22Rv1 (cell line): ENCODE data around the gene HMGCS2.
"Not testable (repeated sequence)": the region's sequence is repeated elsewhere in the genome, so short reads cannot be mapped to it uniquely, and the experiment has no call there.

ENCODE experiments used
- ZFX ChIP-seq: fragments of 450-650 bp; IDR thresholded peaks from 2 replicates; pipeline ENCODE4 v1.6.1; 2017; ENCODE audit warnings: antibody characterized with exemption, borderline replicate concordance
- TF ChIP-seq, protein P1 (sequence below): fragments of 450-650 bp; IDR thresholded peaks from 2 replicates; pipeline ENCODE4 v1.5.1; 2017; ENCODE audit warnings: mild to moderate bottlenecking

- TF ChIP-seq, protein P1, sequence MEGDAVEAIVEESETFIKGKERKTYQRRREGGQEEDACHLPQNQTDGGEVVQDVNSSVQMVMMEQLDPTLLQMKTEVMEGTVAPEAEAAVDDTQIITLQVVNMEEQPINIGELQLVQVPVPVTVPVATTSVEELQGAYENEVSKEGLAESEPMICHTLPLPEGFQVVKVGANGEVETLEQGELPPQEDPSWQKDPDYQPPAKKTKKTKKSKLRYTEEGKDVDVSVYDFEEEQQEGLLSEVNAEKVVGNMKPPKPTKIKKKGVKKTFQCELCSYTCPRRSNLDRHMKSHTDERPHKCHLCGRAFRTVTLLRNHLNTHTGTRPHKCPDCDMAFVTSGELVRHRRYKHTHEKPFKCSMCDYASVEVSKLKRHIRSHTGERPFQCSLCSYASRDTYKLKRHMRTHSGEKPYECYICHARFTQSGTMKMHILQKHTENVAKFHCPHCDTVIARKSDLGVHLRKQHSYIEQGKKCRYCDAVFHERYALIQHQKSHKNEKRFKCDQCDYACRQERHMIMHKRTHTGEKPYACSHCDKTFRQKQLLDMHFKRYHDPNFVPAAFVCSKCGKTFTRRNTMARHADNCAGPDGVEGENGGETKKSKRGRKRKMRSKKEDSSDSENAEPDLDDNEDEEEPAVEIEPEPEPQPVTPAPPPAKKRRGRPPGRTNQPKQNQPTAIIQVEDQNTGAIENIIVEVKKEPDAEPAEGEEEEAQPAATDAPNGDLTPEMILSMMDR = not testable (repeated sequence)
- not testable (repeated sequence) for TF ChIP-seq ZFX
Measured at GRCh38 chr1:119706599-119706998, 62.1 kb downstream of the HMGCS2 start.
